ENCODE results near the gene ALDH4A1.

DNA sequence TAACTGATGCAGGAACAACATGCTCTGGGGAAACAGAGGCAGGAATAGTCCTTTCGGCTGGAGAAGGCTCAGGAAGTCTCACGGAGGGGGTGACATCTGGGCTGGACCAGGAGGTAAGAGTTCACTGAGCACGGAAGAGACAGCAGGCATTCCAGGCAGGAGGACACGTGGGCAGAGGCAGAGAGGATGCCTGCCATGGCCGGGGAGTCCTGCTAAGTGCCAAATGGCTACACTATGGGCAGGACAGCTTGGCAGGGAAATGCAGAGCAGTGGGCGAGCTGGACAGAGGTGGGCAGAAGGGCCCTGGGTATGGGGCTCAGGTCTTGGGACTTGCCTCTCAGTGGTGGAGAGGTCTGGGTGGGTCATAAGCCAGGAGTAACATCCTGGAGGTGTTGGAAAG is 17.6 kb downstream of the ALDH4A1 start:
- TF ChIP-seq, protein P1, sequence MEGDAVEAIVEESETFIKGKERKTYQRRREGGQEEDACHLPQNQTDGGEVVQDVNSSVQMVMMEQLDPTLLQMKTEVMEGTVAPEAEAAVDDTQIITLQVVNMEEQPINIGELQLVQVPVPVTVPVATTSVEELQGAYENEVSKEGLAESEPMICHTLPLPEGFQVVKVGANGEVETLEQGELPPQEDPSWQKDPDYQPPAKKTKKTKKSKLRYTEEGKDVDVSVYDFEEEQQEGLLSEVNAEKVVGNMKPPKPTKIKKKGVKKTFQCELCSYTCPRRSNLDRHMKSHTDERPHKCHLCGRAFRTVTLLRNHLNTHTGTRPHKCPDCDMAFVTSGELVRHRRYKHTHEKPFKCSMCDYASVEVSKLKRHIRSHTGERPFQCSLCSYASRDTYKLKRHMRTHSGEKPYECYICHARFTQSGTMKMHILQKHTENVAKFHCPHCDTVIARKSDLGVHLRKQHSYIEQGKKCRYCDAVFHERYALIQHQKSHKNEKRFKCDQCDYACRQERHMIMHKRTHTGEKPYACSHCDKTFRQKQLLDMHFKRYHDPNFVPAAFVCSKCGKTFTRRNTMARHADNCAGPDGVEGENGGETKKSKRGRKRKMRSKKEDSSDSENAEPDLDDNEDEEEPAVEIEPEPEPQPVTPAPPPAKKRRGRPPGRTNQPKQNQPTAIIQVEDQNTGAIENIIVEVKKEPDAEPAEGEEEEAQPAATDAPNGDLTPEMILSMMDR (IDR thresholded peaks at IDR 0.05) = no peak
- TF ChIP-seq POLR2A (IDR thresholded peaks at IDR 0.05) = no peak
- TF ChIP-seq EP300 (IDR thresholded peaks at IDR 0.05) = no peak

Measured in ovary (tissue), 3 donors.